Cerebellar cortex (tissue), 1 donor: Measurements from ENCODE around the gene PPA1.
"Not testable (repeated sequence)": the region's sequence is repeated elsewhere in the genome, so short reads cannot be mapped to it uniquely, and the experiment has no call there.

Experiments used
- DNase-seq: peaks from one replicate; pipeline ENCODE4 v3.0.0-alpha.2; 2015; ENCODE audit warnings: low spot score

PPA1 gene

GRCh38 chr10:70169011-70169410, 64.2 kb downstream of the PPA1 start:
- no peak for DNase-seq

- no peak for DNase-seq
Observed at GRCh38 chr10:70167246-70167645, 66.0 kb downstream of the PPA1 start.

DNA sequence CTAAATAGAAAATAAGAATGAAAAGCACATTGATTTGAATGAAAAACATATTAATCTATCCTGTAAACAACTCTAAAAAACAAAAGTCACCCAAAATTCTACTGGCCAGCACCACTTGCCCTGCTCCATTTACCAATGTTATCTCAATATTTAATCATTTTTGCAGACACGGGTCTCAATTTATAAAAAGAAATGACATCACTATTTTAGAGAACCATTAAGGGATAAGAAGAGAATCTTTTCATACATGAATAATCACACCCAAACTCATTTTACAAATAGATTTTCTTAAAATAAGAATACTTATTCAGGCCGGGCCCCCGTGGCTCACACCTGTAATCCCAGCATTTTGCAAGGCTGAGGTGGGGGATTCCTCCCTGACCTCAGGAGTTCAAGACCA, 66.8 kb downstream of the PPA1 start:
- DNase-seq: no peak

DNA sequence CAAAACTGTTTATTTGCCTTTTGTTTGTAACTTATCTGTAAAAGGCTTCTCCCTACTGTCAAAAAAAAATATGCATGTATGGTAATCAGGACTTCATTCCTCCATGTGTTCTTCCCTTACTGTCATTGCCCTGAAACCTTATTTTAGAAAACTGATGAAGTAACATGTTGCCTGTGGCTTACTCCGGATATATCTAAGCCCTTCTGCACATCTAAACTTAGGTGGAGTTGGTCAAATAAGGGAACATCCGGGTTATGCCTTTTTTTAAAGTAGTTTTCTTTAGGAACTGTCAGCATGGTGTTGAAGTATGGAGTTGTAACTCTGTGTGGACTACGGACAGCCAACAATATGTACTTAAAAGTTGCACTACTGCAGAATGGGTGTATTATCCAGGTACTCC, 69.1 kb downstream of the PPA1 start:
- no peak for DNase-seq

DNA sequence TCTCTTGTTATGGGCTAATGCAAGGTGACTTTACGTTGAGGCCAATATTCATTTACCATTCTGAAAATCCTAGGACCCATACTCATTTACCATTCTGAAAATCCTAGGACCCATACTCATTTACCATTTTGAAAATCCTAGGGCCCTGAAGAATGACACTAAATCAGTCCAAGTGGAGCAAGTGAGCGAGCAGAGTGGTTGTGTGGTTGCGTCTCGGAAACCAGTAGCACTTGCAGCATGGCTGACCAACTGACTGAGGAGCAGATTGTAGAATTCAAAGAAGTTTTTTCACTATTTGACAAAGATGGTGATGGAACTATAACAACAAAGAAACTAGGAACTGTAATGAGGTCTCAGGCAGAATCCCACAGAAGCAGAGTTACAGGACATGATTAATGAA, 69.8 kb downstream of the PPA1 start:
- DNase-seq: no peak

DNA sequence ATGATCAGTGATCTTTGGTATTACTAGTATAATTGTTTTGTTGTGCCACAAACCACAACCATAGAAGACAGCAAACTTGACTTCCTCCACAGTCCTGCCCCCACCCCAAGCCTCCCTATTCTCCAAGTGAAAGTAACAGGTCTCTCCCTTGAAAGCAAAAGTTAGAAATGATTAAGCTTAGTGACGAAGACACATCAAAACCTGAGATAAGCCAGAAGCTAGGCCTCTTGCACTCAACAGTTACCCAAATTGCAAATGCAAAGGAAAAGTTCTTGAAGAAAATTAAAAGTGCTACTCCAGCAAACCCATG, 70.4 kb downstream of the PPA1 start:
- no peak for DNase-seq

DNA sequence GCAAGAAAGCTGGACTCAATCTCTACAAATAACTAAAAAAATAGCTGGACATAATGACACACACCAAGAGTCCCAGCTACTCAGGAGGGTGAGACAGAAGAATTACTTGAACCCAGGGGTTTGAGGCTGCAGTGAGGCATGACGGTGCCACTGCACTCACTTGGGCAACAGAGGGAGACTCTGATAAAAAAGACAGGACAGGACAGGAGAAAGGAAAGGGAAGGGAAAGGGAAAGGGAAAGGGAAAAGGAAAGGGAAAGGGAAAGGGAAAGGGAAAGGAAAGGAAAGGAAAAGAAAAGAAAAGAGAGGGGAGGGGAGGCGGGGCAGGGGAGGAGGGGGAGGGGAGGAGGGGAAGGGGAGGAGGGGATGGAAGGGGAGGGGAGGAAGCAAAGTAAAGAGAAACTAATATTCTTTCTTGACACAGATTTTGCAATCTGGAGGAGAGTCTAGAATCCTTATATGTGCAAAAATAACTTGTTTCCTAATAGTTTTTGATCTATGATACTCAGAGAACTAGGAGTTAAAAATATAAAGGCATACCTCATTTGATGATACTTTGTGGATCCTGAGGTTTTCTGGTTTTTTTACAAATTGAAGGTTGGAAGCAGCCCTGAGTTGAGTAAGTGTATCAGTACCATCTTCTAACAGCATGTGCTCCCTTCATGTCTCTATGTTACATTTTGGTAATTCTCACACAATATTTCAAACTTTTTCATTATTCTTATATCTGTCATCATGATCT, 70.9 kb downstream of the PPA1 start:
- DNase-seq: no peak

- no peak for DNase-seq
Observed at GRCh38 chr10:70160798-70161197, 72.4 kb downstream of the PPA1 start.

DNA sequence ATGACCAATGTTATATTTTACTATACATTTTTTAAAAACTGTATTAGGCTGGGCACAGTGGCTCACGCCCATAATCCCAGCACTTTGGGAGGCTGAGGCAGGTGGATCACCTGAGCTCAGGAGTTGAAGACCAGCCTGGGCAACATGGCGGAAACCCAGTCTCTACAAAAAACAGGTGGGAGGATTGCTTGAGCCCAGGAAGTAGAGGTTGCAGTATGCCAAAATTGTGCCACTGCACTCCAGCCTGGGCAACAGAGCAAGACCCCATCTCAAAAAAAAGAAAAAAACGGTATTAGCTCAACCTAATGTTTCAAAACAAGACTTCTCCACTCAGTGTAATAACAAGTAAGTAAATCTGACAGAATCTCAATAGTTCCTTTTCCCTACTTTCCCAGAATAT, 73.9 kb downstream of the PPA1 start:
- not testable (repeated sequence) for DNase-seq

GRCh38 chr10:70158113-70158512, 75.1 kb downstream of the PPA1 start:
- DNase-seq: no peak

GRCh38 chr10:70155255-70155838, 77.9 kb downstream of the PPA1 start:
- DNase-seq: no peak
